ENCODE data around the gene ZBTB2.
"Not testable (repeated sequence)": the region's sequence is repeated elsewhere in the genome, so short reads cannot be mapped to it uniquely, and the experiment has no call there.

ZBTB2 gene

GRCh38 chr6:151349651-151350270, 41.6 kb downstream of the ZBTB2 start:
- H3K27me3 ChIP-seq (replicated peaks; ENCODE audit: control insufficient read depth, insufficient read depth, low read length): no peaks in the 10 kb centered on the region
- H3K36me3 ChIP-seq (ENCODE audit: control insufficient read depth, insufficient read depth, low read length): no peaks in the 10 kb centered on the region
- TF ChIP-seq, protein P1, sequence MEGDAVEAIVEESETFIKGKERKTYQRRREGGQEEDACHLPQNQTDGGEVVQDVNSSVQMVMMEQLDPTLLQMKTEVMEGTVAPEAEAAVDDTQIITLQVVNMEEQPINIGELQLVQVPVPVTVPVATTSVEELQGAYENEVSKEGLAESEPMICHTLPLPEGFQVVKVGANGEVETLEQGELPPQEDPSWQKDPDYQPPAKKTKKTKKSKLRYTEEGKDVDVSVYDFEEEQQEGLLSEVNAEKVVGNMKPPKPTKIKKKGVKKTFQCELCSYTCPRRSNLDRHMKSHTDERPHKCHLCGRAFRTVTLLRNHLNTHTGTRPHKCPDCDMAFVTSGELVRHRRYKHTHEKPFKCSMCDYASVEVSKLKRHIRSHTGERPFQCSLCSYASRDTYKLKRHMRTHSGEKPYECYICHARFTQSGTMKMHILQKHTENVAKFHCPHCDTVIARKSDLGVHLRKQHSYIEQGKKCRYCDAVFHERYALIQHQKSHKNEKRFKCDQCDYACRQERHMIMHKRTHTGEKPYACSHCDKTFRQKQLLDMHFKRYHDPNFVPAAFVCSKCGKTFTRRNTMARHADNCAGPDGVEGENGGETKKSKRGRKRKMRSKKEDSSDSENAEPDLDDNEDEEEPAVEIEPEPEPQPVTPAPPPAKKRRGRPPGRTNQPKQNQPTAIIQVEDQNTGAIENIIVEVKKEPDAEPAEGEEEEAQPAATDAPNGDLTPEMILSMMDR (IDR thresholded peaks at IDR 0.05; ENCODE audit: insufficient read depth, low read length, poor library complexity, severe bottlenecking): no peak
- H3K4me3 ChIP-seq (replicated peaks; ENCODE audit: low read depth, low read length): no peak overlapping the region
- DNase-seq (ENCODE audit: extremely low read depth, insufficient read length): no peak

GRCh38 chr6:151342750-151343149, 48.6 kb downstream of the ZBTB2 start:
- not testable (repeated sequence) for H3K27me3 ChIP-seq (replicated peaks; ENCODE audit: control insufficient read depth, insufficient read depth, low read length); DNase-seq (ENCODE audit: extremely low read depth, insufficient read length); H3K4me3 ChIP-seq (replicated peaks; ENCODE audit: low read depth, low read length); H3K36me3 ChIP-seq (ENCODE audit: control insufficient read depth, insufficient read depth, low read length)

GRCh38 chr6:151341476-151342195, 49.7 kb downstream of the ZBTB2 start:
- DNase-seq (ENCODE audit: extremely low read depth, insufficient read length): no peak
- Histone ChIP-seq H3K36me3 (ENCODE audit: control insufficient read depth, insufficient read depth, low read length) (no peaks in the 10 kb centered on the region), H3K4me3 (replicated peaks; ENCODE audit: low read depth, low read length) (no peak overlapping the region), H3K27me3 (replicated peaks; ENCODE audit: control insufficient read depth, insufficient read depth, low read length) (no peaks in the 10 kb centered on the region; the same call in 1 of the 2 replicates)
- TF ChIP-seq, protein P1 (IDR thresholded peaks at IDR 0.05; ENCODE audit: insufficient read depth, low read length, poor library complexity, severe bottlenecking): no peak

- no peak for DNase-seq (ENCODE audit: extremely low read depth, insufficient read length)
- Histone ChIP-seq H3K36me3 (ENCODE audit: control insufficient read depth, insufficient read depth, low read length) (no peaks in the 10 kb centered on the region), H3K27me3 (replicated peaks; ENCODE audit: control insufficient read depth, insufficient read depth, low read length) (no peaks in the 10 kb centered on the region; the same call in 1 of the 2 replicates), H3K4me3 (replicated peaks; ENCODE audit: low read depth, low read length) (no peak overlapping the region)
- TF ChIP-seq, protein P1 (IDR thresholded peaks at IDR 0.05; ENCODE audit: insufficient read depth, low read length, poor library complexity, severe bottlenecking): no peak
Observed at GRCh38 chr6:151340219-151340978, 51.0 kb downstream of the ZBTB2 start.

DNA sequence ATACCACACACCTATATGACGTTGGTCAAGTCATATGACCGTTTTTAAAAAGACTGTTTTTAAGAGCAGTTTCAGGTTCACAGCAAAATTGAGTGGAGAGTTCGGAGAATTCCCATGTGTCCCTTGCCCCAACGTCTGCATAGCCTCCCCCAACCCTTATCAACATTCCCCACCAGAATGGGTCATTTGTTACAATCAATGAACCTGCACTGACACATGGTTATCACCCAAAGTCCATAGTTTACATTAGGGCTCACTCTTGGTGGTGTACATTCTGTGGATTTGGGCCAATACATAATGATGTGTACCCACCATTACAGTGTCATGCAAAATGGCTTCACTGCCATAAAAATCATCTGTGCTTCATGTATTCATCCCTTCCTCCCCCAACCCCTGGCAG, 52.0 kb downstream of the ZBTB2 start:
- no peak for DNase-seq (ENCODE audit: extremely low read depth, insufficient read length)
- H3K4me3 ChIP-seq (replicated peaks; ENCODE audit: low read depth, low read length): no peak overlapping the region
- H3K27me3 ChIP-seq (replicated peaks; ENCODE audit: control insufficient read depth, insufficient read depth, low read length): no peaks in the 10 kb centered on the region; the same call in 1 of the 2 replicates
- no peaks in the 10 kb centered on the region for H3K36me3 ChIP-seq (ENCODE audit: control insufficient read depth, insufficient read depth, low read length)
- TF ChIP-seq, protein P1 (IDR thresholded peaks at IDR 0.05; ENCODE audit: insufficient read depth, low read length, poor library complexity, severe bottlenecking): no peak

- no peak overlapping the region for H3K4me3 ChIP-seq (replicated peaks; ENCODE audit: low read depth, low read length)
- no peak for DNase-seq (ENCODE audit: extremely low read depth, insufficient read length)
- no peaks in the 10 kb centered on the region for H3K36me3 ChIP-seq (ENCODE audit: control insufficient read depth, insufficient read depth, low read length)
- TF ChIP-seq, protein P1 (IDR thresholded peaks at IDR 0.05; ENCODE audit: insufficient read depth, low read length, poor library complexity, severe bottlenecking): no peak
- no peaks in the 10 kb centered on the region; the same call in 1 of the 2 replicates for H3K27me3 ChIP-seq (replicated peaks; ENCODE audit: control insufficient read depth, insufficient read depth, low read length)
Observed at GRCh38 chr6:151338651-151339200, 52.6 kb downstream of the ZBTB2 start.

Data from GM06990 (cell line).